ENCODE results near the gene FAHD1.

- TF ChIP-seq CTCF (IDR thresholded peaks at IDR 0.05; ENCODE audit: low read depth, low read length, missing input control) = no peak
- no peak for TF ChIP-seq FOXA1 (IDR thresholded peaks at IDR 0.05)
- TF ChIP-seq REST (IDR thresholded peaks at IDR 0.05) = no peak
Observed at GRCh38 chr16:1800701-1801100, 26.3 kb upstream of the FAHD1 start.

All from liver (tissue), 2 donors.